Inflammatory macrophage treated with lipopolysaccharide for 1 hour (primary cell): Measurements from ENCODE around the gene FOXJ3.

Experiments used
- DNase-seq, 2 donors: peaks; one replicate each; pipeline ENCODE4 v3.0.0-alpha.2; 2020 to 2022

FOXJ3 gene

GRCh38 chr1:42302034-42302433 lies 33.0 kb downstream of the FOXJ3 start:
- DNase-seq = no peak

GRCh38 chr1:42298520-42298919 lies 36.5 kb downstream of the FOXJ3 start:
- no peak for DNase-seq

DNA sequence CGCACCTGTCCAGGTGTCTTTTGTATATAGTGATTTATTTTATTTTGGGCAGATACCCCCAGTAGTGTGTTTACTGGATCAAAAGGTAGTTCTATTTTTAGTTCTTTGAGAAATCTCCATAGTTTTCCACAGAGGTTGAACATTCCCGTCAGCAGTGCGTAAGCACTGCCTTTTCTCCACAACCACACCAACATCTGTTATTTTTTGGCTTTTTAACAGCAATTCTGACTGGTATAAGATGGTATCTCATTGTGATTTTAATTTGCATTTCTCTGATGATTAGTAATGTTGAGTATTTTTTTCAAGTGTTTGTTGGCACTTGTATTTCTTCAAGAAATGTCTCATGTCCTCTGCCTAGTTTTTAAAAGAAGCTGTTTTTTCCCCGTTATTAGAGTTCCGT lies 39.2 kb downstream of the FOXJ3 start:
- DNase-seq = no peak

GRCh38 chr1:42290130-42290529 lies 44.9 kb downstream of the FOXJ3 start:
- DNase-seq = no peak

DNA sequence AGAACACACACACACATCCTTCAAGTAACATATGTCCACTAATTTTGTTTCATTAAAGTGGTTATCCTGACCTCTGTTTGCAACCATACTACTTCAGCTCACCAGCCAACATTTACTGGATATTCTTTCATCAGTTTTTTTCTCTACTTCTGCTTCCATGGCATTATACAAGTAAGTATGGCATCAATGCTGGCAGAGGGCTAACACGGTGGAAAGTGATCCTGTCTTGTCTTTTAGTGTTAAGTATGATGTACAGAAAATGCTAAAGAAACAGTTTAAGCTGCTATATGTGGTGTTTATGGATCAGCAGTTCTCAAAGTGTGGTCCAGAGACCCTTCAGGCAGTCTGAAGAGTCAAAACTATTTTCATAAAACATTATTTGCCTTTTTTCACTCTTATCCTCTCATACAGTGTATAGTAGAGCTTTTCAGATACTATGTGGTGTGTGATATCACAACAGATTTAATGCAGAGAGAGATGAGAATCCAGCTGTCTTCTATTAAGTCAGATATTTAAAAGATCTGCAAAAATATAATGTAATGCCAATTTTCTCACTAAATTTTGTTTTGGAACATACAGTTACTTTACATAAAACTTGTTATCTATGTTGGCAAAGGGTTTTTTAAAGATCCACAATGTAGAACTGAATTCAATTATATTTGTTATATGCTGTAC lies 46.6 kb downstream of the FOXJ3 start:
- DNase-seq = no peak

DNA sequence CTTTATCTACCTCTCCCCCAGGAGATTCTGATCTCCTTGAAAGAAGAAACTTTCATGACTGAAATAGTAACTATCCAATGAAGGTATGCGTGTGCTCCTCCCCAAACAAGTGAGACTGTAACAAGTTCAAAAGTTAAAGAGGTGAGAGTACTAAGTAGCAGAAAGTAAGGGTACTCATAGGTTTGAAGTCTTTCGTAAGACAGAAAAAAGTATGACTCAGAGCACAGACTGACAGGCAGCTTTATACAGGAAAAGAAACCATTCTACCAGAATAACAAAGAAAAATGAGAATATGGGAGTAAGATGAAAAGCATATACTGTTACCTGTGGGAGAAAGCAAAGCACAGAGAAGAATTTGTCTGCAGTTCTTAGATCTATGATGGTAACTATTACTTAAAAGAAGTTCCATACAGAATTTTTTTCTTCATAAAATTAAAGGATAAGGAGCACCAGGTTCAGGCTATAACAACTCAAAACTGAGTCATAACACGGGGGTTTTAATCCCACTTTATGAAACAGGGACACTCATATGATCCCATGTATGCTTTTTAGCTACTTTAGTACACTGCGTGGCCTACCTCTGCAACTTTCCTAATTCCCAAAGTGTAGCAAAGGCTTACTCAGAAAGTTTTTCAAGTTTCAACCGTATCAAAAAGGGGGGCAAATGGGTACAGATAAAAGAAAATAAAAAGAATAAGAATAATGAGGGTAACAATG lies 52.0 kb downstream of the FOXJ3 start:
- no peak for DNase-seq

- no peak for DNase-seq
Measured at GRCh38 chr1:42282024-42282579, 52.9 kb downstream of the FOXJ3 start.

GRCh38 chr1:42280821-42281220 lies 54.2 kb downstream of the FOXJ3 start:
- no peak for DNase-seq

DNA sequence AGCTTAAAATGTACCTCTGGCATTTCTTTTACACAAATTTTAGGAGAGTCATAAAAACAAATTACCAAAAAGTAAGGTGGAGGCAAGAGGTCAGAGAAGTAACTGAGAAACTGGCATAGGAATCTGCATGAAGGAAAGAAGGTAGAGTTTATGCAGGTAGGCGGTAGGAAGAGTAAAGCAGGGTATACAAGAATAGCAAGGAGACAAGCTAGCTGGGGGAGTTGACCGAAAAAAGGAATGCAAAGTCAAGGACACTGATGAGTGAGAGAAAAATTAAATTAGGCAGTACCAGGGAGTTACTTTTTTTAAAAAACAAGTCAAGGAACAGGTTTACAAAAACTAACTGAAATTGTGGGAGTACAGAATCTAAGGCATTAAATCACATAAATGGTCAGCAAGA lies 56.0 kb downstream of the FOXJ3 start:
- no peak for DNase-seq

GRCh38 chr1:42272920-42273319 lies 62.1 kb downstream of the FOXJ3 start:
- no peak for DNase-seq

DNA sequence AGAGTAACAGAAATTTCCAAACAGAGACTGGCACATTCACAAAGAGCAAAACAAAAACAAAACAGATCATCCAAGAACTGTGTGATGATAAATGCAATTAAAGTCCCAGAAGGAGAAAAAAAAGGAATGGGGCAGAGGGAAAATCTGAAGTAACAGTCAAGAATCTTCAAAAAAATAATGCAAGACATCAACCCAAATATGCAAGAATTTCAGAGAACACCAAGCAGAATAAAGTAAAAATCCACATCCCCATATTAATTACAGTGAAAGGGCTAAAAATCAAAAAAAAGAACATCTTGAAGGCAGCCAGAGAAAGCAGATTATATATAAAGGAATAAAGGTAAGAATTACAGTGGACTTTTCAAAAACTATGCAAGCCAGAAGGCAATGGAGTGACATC lies 67.1 kb downstream of the FOXJ3 start:
- no peak for DNase-seq

DNA sequence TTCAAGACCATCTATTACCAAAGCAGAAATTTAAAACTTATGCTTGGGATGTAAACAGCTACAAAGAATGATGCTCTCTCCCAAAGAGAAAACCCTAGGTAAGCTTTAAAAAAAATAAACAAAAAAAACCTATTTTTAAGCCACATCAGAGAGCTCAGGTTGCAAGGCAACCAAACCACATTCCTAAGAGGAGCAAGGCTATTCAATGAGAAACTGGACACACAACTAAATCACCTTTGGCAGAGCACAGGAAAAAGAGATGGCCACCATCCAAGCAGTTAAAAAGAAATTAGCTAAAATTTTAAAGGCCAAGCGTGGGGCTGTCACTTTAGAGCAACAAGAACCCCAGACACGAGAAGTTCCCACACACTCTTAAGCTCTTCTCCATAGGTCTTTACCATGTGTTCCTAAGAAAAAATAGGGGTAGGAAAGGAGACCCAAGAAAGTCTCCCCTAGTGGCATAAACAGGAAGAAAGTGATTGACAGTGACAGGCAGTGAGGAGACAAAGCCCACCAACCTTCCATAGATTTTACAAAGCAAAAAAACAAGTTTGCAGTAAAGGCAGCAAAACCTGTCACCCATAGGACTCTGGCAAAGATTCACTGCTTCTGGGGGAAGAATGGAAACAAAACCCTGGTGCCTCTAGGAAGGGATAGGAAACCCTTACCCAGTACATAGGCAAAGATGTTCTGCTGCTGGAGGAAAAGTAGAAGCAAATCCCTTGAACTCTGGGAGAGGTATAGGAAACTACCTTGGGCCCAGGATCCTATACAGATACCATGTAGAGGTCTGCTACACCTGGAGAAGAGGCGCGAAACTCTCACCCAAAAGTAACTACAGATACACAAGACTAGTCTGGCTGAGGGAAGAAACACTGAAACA lies 68.5 kb downstream of the FOXJ3 start:
- no peak for DNase-seq

DNA sequence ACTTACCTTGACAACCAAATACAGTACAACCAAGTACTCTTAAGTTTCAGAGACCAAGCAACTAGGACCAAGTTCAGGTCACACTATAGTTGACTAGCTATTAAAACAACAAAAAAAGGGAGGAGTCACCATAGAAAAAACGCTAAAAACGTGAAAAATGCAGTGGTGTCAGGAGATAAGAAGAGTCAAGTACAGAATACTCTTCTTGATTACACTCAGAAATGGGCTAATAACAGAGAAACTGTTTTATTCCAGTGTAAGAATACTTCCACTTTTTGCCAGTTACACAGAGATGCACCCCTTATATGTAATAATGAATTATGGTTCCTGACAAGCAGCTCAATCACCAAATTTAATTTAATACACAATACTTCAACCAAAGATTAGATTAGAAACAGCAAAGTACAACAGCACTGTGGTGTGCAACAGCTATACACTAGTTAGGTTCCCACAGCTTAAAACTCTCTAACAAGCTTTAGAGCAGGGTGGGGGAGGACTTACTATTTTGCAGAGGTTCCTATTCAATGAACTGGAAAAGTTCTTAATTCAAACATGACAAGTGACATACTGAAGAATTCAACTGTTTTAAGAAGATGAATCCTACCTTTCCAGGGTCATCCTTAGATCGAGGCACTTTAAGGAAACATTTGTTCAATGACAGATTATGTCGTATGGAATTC lies 70.4 kb downstream of the FOXJ3 start:
- DNase-seq = no peak

GRCh38 chr1:42263019-42263418 lies 72.0 kb downstream of the FOXJ3 start:
- DNase-seq = no peak

DNA sequence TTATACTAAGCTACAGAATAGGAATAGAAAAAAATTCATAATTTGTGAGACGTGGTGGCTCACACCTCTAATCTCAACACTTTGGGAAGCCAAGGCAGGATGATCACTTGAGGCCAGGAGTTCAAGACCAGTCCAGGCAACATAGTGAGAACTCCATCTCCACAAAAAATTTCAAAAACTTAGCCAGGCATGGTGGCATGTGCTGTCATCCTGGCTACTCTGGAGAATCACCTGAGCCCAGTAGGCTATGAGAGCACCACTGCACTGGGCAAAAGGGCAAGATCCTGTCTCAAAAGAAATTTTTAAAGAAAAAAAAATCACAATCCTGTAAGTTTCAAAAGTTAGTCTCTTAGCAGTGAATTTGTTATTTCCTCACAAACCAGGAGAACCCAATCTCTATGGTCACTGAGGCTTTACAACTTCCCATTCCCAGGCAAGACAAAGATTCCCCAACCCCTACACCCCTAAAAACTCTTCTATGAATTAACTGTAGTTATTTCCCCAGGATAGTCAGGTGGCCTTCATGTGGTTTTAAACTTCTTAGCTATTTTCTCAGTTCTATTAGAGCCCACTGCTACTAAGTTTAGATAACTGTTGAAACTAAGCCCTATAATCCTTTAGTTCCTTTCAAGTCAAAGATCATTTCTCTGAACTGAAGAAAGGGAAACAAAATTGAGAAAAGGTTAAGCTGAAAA lies 74.5 kb downstream of the FOXJ3 start:
- peak; percentile 3 to 58 for DNase-seq

DNA sequence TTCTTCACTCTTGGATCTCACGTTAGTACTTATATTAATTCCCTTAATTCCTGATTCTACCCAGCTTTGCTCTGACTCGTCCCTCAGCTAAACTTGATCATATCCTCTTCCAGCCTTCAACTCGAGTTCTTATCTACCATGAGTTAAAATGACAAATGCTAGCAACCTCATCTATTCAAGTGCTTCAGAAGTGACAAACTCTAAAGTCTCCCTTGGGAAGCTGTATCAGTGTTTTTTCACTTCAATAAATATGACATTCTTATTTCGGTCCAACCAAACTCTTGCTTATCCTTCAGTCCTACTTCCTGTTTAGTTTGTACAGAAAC lies 75.3 kb downstream of the FOXJ3 start:
- DNase-seq = peak in 1 of 2 donors; percentile 3

- DNase-seq = no peak
Measured at GRCh38 chr1:42259059-42259738, 75.8 kb downstream of the FOXJ3 start.

GRCh38 chr1:42258218-42258617 lies 76.8 kb downstream of the FOXJ3 start:
- DNase-seq = no peak

- no peak for DNase-seq
Measured at GRCh38 chr1:42251042-42251441, 84.0 kb downstream of the FOXJ3 start.

DNA sequence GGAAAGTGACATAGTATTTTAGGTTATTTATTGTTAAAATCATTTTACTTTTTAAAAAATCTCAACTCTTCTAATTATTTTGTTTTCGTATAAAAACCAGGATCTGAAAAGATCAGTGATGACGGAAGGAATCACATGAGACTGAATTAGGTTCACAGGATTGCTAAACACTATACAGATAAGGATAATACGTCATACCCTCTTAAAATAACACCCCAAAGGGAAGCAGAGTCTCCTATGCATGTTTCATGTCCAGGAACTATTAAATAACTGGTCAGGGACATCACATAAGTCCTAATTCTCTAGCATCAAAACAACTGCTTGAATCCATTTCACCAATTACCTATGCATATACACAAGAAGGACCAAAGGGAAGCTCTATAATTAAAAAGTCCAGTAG lies 84.9 kb downstream of the FOXJ3 start:
- no peak for DNase-seq

- DNase-seq = no peak
Measured at GRCh38 chr1:42240966-42241755, 93.9 kb downstream of the FOXJ3 start.
